Fibroblast of villous mesenchyme (primary cell): Measurements from ENCODE around the gene PCDH15. TPM values are rescaled to one million over a fixed set of nuclear protein-coding genes. Genes with fewer than 3 reads are reported as not detected.
"Not testable (repeated sequence)": the region's sequence is repeated elsewhere in the genome, so short reads cannot be mapped to it uniquely, and the experiment has no call there.

ENCODE experiments used
- DNase-seq: peaks from one replicate; pipeline ENCODE4 v3.0.0-alpha.2; 2010; ENCODE audit warnings: low read depth
- H3K4me3 ChIP-seq: 2 replicates; pipeline ENCODE4 v1.5.1; 2011; ENCODE audit warnings: low read depth, mild to moderate bottlenecking, low read length
- total RNA-seq: library from RNA; depleted of rRNA; stranded (reverse); fragments of >200 nt; gene quantifications from 2 replicates; pipeline ENCODE4 v1.2.3, GENCODE V29; 2012
- TF ChIP-seq, protein P1 (sequence below): IDR thresholded peaks from 2 replicates; pipeline ENCODE4 v1.5.1; 2012; ENCODE audit warnings: low read depth, mild to moderate bottlenecking, low read length; ENCODE audit not compliant: insufficient read depth

Gene PCDH15
- total RNA-seq, 1 donor = not detected

DNA sequence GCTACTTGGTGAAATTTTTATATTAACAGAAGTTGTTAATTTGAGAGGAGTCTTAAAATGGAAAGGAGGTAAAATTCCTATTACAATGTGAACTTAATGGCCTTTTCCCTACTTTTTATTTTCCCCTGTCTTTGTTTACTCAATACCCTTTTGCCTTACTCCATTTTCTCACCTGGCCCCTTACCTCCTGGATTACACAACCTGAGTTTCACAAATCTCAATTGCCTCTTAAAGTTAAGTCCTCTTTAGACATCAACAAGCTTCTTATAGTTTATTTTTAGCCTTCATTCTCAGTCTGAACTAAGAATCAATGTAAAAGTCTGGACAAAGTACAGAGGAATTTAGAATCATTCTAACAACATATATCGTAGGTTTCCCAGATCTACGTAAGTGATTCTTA is 247.0 kb downstream of the PCDH15 start:
- DNase-seq = no peak
- TF ChIP-seq, protein P1, sequence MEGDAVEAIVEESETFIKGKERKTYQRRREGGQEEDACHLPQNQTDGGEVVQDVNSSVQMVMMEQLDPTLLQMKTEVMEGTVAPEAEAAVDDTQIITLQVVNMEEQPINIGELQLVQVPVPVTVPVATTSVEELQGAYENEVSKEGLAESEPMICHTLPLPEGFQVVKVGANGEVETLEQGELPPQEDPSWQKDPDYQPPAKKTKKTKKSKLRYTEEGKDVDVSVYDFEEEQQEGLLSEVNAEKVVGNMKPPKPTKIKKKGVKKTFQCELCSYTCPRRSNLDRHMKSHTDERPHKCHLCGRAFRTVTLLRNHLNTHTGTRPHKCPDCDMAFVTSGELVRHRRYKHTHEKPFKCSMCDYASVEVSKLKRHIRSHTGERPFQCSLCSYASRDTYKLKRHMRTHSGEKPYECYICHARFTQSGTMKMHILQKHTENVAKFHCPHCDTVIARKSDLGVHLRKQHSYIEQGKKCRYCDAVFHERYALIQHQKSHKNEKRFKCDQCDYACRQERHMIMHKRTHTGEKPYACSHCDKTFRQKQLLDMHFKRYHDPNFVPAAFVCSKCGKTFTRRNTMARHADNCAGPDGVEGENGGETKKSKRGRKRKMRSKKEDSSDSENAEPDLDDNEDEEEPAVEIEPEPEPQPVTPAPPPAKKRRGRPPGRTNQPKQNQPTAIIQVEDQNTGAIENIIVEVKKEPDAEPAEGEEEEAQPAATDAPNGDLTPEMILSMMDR = no peak
- no peak overlapping the region for H3K4me3 ChIP-seq

DNA sequence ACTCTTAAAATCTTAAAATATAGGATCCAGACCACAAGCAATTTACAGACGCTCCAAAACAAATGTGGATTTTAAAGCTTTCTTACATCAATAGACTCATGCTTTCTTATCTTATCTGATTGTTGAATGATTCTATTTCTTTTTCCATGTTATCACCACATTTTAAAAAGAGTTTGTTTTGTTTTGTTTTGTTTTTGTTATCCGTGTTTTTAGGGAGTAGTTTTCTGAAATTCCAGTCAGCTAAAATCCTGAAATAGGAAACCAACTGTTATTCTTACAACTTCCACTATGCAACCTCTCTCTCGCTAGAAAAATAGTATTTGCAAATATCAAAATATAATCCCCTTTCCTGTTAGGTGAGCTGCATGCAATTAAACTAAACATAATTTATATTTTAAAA is 251.0 kb downstream of the PCDH15 start:
- TF ChIP-seq, protein P1 = no peak
- DNase-seq = no peak
- H3K4me3 ChIP-seq = no peak overlapping the region

DNA sequence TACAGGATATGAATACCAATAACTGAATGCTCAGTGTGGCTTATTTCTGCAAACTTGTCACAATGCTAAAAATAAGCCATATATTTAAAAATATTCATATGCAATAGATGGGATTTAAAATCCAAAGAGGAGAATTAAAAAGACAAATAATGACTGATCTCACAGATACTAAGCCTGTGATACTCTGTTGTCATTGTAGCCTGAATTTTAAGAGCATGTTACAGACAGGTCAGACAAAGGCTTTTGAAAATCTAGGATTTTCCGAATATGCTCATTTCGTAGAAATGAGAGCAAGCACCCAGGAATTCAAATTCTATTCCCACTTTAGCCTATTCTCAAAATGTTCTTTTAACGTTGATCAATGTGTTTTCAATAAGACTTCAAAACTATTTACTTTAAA is 269.7 kb downstream of the PCDH15 start:
- TF ChIP-seq, protein P1 = no peak
- H3K4me3 ChIP-seq = no peak overlapping the region
- DNase-seq = no peak

DNA sequence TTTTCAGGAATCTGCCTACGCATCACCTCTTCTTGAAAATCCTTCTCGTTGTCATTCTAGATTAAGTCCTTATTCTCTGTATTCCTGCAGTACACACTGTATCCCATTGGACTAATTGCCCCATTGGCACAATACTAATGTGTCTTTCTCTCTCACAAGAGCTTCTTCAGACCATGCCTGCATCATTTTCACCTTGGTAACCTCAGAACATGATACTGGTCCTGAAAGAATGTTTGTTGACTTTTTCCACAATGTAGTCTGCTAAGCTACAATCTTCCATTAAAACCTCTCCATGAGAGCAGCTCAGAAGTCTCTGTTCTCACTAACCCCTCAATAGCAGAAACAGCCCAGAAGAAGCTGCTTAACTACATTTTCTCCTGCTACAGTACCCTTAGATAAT is 270.7 kb downstream of the PCDH15 start:
- TF ChIP-seq, protein P1 = no peak
- H3K4me3 ChIP-seq = no peak overlapping the region
- no peak for DNase-seq

DNA sequence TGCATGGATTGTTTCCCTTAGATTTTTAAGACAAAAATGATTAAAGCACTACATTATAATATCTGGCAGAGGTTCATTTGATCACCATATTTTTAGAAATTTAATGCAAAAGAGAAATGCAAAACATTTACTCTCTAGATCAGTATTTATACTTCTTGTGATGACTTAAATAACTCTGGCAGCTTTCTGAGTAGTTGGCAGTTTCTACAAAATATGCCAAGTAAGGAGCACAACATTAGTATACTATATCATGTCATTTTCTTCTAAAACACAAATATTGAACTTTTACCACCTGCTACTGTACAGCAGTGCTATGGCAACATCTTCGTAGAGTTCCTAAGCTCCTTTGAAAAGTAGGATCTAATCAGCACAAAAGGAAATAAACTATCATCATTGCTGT is 275.2 kb downstream of the PCDH15 start:
- DNase-seq = no peak
- H3K4me3 ChIP-seq = no peak overlapping the region
- TF ChIP-seq, protein P1 = no peak

DNA sequence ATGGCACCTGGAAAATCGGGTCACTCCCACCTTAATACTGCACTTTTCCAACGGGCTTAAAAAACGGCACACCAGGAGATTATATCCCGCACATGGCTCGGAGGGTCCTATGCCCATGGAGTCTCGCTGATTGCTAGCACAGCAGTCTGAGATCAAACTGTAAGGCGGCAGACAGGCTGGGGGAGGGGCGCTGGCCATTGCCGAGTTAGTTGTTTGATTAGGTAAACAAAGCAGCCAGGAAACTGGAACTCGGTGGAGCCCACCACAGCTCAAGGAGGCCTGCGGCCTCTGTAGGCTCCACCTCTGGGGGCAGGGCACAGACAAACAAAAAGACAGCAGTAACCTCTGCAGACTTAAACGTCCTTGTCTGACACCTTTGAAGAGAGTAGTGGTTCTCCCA is 285.8 kb downstream of the PCDH15 start:
- not testable (repeated sequence) for H3K4me3 ChIP-seq, DNase-seq

DNA sequence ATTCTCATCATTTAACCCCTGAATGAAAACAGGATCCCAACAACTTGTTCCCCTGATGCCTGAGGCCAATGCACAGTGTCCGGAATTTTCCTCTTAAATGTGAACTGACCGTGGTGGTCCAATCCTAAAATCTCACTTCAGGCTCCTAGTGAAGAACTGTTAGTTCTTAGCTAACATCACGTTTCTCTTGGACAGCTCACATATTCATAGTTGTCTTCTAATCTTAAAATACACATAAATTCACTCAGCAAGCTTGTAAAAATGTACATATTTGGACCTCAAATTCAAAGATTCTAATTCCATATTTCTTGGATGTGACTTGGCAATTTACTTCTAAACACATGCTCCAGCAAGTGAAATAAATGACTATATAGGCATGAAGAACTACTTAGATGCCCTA is 297.2 kb downstream of the PCDH15 start:
- TF ChIP-seq, protein P1 = no peak
- DNase-seq = no peak
- H3K4me3 ChIP-seq = no peak overlapping the region
